NCI-H2081 treated with DMSO at 0.1 percent for 48 hours (cell line): ENCODE measurements around the gene DCC.

Experiments used
- DNase-seq: peaks from one replicate; lab custom pipeline; 2025; lab: John Stamatoyannopoulos, UW

The DCC gene

GRCh38 chr18:52685316-52685715 lies 345.3 kb downstream of the DCC start:
- DNase-seq, result no peak

- DNase-seq, result no peak
These were observed 351.8 kb downstream of the DCC start for GRCh38 chr18:52691841-52692240.

GRCh38 chr18:52694804-52695203 lies 354.8 kb downstream of the DCC start:
- DNase-seq, result no peak

- no peak for DNase-seq
These were observed 360.1 kb downstream of the DCC start for GRCh38 chr18:52700116-52700515.

GRCh38 chr18:52700816-52701215 lies 360.8 kb downstream of the DCC start:
- no peak for DNase-seq

- no peak for DNase-seq
These were observed 361.4 kb downstream of the DCC start for GRCh38 chr18:52701219-52701935.

GRCh38 chr18:52715421-52715820 lies 375.4 kb downstream of the DCC start:
- no peak for DNase-seq

- no peak for DNase-seq
These were observed 376.0 kb downstream of the DCC start for GRCh38 chr18:52715991-52716390.

GRCh38 chr18:52716973-52717372 lies 377.0 kb downstream of the DCC start:
- DNase-seq, result no peak

- no peak for DNase-seq
These were observed 382.9 kb downstream of the DCC start for GRCh38 chr18:52722904-52723303.

- no peak for DNase-seq
These were observed 383.6 kb downstream of the DCC start for GRCh38 chr18:52723550-52723970.

GRCh38 chr18:52730972-52731619 lies 391.1 kb downstream of the DCC start:
- DNase-seq, result no peak

- no peak for DNase-seq
These were observed 398.9 kb downstream of the DCC start for GRCh38 chr18:52738946-52739345.

- no peak for DNase-seq
These were observed 407.0 kb downstream of the DCC start for GRCh38 chr18:52746986-52747385.

- DNase-seq, result no peak
These were observed 407.9 kb downstream of the DCC start for GRCh38 chr18:52747869-52748268.

- DNase-seq, result no peak
These were observed 408.3 kb downstream of the DCC start for GRCh38 chr18:52748343-52748742.

GRCh38 chr18:52749542-52749941 lies 409.5 kb downstream of the DCC start:
- no peak for DNase-seq

- DNase-seq, result no peak
These were observed 411.0 kb downstream of the DCC start for GRCh38 chr18:52750995-52751394.

GRCh38 chr18:52764316-52764715 lies 424.3 kb downstream of the DCC start:
- DNase-seq, result no peak

GRCh38 chr18:52766002-52766545 lies 426.1 kb downstream of the DCC start:
- no peak for DNase-seq

GRCh38 chr18:52781113-52781512 lies 441.1 kb downstream of the DCC start:
- DNase-seq, result no peak

GRCh38 chr18:52791321-52791720 lies 451.3 kb downstream of the DCC start:
- DNase-seq, result no peak

- DNase-seq, result no peak
These were observed 472.8 kb downstream of the DCC start for GRCh38 chr18:52812834-52813233.
